ENCODE measurements around the gene ABCD1.

DNA sequence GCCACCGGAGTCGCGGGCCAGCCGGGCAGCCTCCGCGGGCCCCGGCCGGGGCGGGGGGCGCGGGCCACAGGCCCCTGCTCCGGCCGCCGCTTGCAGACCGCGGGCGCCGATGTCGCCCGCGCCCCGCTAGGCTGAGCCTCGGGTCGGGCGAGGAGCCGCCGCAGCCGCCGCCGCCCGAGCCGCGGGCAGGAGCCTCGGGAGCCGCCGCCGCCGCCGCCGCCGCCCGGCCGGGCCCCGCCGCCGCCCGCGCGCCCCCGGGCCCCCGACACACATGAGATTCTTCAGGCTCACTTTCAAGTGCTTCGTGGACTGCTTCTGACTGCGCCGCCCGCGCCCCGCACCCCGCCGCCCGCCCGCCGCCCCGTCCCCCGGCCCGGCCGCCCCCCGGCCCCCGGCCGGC is 36.6 kb upstream of the ABCD1 start:
- TF ChIP-seq, protein P1, sequence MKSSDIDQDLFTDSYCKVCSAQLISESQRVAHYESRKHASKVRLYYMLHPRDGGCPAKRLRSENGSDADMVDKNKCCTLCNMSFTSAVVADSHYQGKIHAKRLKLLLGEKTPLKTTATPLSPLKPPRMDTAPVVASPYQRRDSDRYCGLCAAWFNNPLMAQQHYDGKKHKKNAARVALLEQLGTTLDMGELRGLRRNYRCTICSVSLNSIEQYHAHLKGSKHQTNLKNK (CRISPR knock-in tag; IDR thresholded peaks at IDR 0.05): no peak
- TF ChIP-seq, protein P2, sequence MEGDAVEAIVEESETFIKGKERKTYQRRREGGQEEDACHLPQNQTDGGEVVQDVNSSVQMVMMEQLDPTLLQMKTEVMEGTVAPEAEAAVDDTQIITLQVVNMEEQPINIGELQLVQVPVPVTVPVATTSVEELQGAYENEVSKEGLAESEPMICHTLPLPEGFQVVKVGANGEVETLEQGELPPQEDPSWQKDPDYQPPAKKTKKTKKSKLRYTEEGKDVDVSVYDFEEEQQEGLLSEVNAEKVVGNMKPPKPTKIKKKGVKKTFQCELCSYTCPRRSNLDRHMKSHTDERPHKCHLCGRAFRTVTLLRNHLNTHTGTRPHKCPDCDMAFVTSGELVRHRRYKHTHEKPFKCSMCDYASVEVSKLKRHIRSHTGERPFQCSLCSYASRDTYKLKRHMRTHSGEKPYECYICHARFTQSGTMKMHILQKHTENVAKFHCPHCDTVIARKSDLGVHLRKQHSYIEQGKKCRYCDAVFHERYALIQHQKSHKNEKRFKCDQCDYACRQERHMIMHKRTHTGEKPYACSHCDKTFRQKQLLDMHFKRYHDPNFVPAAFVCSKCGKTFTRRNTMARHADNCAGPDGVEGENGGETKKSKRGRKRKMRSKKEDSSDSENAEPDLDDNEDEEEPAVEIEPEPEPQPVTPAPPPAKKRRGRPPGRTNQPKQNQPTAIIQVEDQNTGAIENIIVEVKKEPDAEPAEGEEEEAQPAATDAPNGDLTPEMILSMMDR (IDR thresholded peaks at IDR 0.05): no peak
- TF ChIP-seq IRF2 (CRISPR knock-in tag; IDR thresholded peaks at IDR 0.05; ENCODE audit: borderline replicate concordance, low read depth): no peak
- no peak for TF ChIP-seq NR3C1 (CRISPR knock-in tag; conservative IDR thresholded peaks at IDR 0.05; ENCODE audit: low read depth)
- TF ChIP-seq, protein P3, sequence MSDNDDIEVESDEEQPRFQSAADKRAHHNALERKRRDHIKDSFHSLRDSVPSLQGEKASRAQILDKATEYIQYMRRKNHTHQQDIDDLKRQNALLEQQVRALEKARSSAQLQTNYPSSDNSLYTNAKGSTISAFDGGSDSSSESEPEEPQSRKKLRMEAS (CRISPR knock-in tag; IDR thresholded peaks at IDR 0.05): no peak
- no peak for TF ChIP-seq NR2C2 (CRISPR knock-in tag; IDR thresholded peaks at IDR 0.05)
- TF ChIP-seq ZNF263 (CRISPR knock-in tag; IDR thresholded peaks at IDR 0.05; ENCODE audit: low read depth): no peak
- no peak for TF ChIP-seq TCF7 (CRISPR knock-in tag; IDR thresholded peaks at IDR 0.05; ENCODE audit: low read depth)
